Stimulated activated CD4-positive, alpha-beta T cell treated with anti-CD3 and anti-CD28 coated beads, Interleukin-15, amount 100 ng/mL, for 48 hours (primary cell): ENCODE measurements around the gene TMEM43.

Experiments
- DNase-seq, 2 donors: peaks; one replicate each; pipeline ENCODE4 v3.0.0-alpha.2; 2020; ENCODE audit warnings: low read depth in 2 of 2

The TMEM43 gene

GRCh38 chr3:14178247-14179113 lies 53.6 kb downstream of the TMEM43 start, which contains the start of the genes LSM3 and XPC:
Gene LSM3 (plus strand): TSS chr3:14178817. CDS start chr3:14178861, 44 bp downstream.
Gene XPC (minus strand): TSS chr3:14178601. CDS start chr3:14178568, 33 bp downstream.
- DNase-seq = peak; percentile 93 to 94

DNA sequence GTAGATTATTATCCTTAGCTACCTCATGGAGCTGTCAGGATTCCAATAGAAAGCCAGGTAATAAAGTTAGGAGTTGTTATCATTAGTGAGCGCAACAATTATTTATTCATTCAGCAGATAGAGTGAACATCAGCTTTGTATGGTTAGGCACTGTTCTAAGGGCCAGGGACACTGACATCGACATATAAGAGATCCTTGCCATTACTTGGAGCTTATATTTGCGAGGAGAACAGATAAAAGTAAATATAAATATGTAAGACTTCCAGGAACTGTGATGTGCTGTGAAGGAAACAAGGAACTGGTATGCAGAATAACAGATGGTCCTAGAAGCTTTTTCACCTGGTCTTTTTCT lies 54.2 kb downstream of the TMEM43 start:
- DNase-seq = no peak

DNA sequence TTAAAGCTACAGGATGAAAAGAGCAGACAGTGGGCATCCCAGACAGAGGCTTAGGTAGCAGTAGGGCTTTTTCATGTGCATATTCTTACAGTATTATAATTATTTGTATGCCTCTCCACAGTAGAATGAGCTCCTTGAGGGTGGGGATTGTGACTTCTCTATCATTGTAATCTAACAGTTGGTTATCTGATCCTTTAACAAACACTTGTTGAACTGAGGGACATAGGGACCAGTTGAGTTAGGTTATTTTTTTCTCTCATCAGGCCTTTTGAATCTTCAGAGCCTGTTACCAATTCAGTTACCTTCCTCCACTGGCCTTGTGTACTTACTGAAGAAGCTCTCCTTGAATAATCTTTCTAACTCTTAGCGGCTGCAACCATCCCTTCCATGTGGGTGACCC lies 54.9 kb downstream of the TMEM43 start:
- DNase-seq = no peak

DNA sequence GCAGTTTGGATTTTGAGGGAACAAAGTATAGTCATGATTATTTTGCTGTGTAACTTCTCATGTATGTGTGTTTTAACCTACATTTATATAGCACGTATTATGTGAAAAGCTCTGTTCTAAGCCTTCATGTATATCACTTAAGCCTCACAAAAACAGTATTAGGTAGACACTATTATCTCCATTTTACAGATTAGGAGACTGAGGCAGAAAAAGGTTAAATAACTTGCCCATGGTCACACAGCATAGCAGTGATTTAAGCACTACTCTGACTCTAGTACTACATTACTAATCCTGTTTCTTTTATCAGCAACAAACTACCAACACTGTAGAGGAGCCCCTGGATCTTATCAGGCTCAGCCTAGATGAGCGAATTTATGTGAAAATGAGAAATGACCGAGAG lies 56.4 kb downstream of the TMEM43 start:
- DNase-seq = no peak

- no peak for DNase-seq
Observed at GRCh38 chr3:14183015-14183577, 58.2 kb downstream of the TMEM43 start.

DNA sequence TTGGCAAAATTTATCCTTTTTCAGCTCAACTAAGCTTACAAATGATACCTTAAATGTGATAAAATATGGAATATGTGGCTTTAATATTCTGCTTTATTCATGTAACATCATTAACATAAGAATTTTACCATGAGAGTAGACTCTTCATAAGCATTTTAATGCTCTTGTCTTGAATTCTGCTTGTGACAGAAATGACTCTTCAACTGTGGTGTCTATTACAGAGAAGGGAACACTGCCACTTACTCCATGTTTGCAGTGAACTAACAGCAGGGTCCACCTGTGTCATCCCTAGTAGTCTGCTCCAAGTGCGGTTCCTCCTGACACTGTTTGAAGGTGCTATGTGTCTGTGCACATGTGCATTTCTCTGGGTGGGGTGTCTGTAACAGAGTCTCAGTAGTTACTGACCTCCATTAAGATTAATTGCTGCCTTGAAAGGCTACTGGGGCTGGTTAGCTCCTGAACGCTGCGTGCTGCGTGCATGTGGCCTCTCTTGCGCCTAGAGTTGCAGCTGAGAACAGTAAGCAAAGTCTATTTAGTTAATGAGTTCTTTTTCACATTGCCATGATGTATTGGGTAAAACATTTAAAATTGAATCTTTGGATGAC lies 62.1 kb downstream of the TMEM43 start:
- no peak for DNase-seq

DNA sequence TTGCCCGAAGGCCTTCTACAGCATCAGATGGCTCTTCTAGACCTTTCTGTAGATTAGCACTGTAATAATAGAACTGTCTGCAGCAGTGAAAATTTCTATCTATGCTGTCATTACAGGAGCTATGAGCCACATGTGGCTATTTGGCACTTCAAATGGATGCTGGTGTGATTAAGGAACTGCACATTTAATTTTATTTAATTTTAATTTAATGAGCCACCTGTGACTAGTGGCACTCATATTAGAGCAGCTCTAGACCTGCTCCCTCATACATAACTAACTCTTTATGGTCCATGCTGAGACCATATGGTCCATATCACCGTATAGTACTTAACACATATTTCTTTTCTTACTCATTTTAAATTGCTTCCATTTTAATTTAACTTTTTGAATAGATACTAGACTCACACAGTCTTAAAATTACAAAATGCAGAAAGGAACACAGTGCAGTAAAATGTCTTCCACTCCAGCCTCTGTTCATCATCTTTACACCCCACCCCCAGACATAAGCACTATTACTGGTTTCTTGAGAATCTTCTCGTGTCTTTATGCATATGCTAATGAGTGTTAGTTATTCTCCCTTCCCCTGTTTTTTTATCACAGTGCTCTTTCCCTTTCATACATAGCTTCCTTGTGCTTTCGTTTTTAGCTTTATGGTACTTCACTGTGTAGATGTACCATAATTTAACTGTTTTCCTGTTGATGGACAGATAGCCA lies 63.3 kb downstream of the TMEM43 start:
- DNase-seq = no peak
